Right lobe of liver (tissue), 4 donors: Measurements from ENCODE around the gene CD19.

Experiments
- POLR2A ChIP-seq: fragments of 450-650 bp; IDR thresholded peaks from one replicate; pipeline ENCODE4 v1.6.1; 2017; ENCODE audit warnings: antibody characterized with exemption, mild to moderate bottlenecking
- TF ChIP-seq, protein P1 (sequence below), 4 donors: fragments of 200-600 bp in 3 of 4; fragments of 450-650 bp in 1 of 4; IDR thresholded peaks; one replicate each; pipeline versions ENCODE4 v1.5.1 to v1.8.0; 2016 to 2022; ENCODE audit warnings: antibody characterized with exemption in 4 of 4, mild to moderate bottlenecking in 2 of 4
- donor health status: DM: no; HTN: no; CAD: no.
- donor health status: DM: no; HTN: no; CAD: no.
- donor health status: DM: no; HTN: yes; CAD: no.

DNA sequence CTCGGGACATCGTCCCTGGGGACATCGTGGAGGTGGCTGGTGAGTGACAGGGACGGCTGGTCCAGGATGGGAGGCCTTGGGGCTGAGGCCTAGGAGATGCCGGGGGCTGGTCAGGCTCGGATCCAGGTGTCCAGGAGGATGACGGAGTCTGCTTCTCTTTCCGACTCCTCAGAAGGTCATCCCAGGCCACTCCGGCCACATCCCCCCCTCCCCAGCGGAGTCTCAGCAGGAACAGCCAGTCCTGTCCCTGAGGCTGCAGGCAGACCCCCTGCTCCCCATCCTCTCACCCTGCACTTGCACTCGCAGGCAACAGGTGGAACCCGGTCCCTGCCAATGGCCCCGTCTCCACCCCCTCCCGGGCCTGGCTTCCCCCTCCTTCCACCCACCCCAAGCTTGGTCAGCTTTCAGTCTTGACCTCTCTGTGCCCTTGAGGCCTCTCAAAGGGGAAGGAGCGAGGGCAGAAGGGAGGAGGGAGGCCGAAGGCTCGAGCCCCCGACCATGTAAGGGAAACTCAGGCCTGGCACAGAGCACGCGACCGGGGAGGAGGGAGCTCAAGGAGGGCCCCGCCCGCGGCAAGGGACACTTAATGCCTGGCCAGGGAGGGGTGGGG, 49.1 kb upstream of the CD19 start:
- TF ChIP-seq, protein P1, sequence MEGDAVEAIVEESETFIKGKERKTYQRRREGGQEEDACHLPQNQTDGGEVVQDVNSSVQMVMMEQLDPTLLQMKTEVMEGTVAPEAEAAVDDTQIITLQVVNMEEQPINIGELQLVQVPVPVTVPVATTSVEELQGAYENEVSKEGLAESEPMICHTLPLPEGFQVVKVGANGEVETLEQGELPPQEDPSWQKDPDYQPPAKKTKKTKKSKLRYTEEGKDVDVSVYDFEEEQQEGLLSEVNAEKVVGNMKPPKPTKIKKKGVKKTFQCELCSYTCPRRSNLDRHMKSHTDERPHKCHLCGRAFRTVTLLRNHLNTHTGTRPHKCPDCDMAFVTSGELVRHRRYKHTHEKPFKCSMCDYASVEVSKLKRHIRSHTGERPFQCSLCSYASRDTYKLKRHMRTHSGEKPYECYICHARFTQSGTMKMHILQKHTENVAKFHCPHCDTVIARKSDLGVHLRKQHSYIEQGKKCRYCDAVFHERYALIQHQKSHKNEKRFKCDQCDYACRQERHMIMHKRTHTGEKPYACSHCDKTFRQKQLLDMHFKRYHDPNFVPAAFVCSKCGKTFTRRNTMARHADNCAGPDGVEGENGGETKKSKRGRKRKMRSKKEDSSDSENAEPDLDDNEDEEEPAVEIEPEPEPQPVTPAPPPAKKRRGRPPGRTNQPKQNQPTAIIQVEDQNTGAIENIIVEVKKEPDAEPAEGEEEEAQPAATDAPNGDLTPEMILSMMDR (IDR thresholded peaks at IDR 0.05): no peak
- no peak for TF ChIP-seq POLR2A
